GM23338 (cell line): ENCODE results near the gene AGPAT3. TPM values are rescaled to one million over a fixed set of nuclear protein-coding genes. Genes with fewer than 3 reads are reported as not detected.

ENCODE experiments used
- ATAC-seq: fragments of 200-7000 bp; cut with Tn5 transposase; 3 replicates; pipeline ENCODE4 v1.9.1; 2020
- DNase-seq: peaks from one replicate; pipeline ENCODE4 v3.0.0-alpha.2; 2015; ENCODE audit warnings: low spot score
- H2AFZ ChIP-seq: fragments of 200-600 bp; sonication (generic); 2 replicates; pipeline ENCODE4 v1.8.0; 2016; ENCODE audit warnings: antibody characterized with exemption, mild to moderate bottlenecking, moderate library complexity
- H3F3A ChIP-seq: fragments of 200-600 bp; sonication (generic); replicated peaks from 2 replicates; pipeline ENCODE4 v1.8.0; 2017; ENCODE audit warnings: antibody characterized with exemption, mixed run types, low read depth
- H3K27ac ChIP-seq: fragments of 200-600 bp; sonication (generic); 2 replicates; pipeline ENCODE4 v1.6.1; 2016; ENCODE audit warnings: low read depth
- H3K27me3 ChIP-seq: fragments of 200-600 bp; sonication (generic); 2 replicates; pipeline ENCODE4 v1.8.0; 2016; ENCODE audit warnings: mild to moderate bottlenecking, mixed run types, moderate library complexity; ENCODE audit not compliant: insufficient read depth
- H3K36me3 ChIP-seq: fragments of 200-600 bp; sonication (generic); 2 replicates; pipeline ENCODE4 v1.8.0; 2016; ENCODE audit warnings: mild to moderate bottlenecking; ENCODE audit not compliant: insufficient read depth
- H3K4me1 ChIP-seq: fragments of 200-600 bp; sonication (generic); 2 replicates; pipeline ENCODE4 v1.8.0; 2016; ENCODE audit warnings: mild to moderate bottlenecking, moderate library complexity; ENCODE audit not compliant: insufficient read depth
- H3K4me2 ChIP-seq: fragments of 200-600 bp; sonication (generic); 2 replicates; pipeline ENCODE4 v1.7.1; 2017; ENCODE audit warnings: mixed run types
- H3K4me3 ChIP-seq: fragments of 200-600 bp; sonication (generic); 2 replicates; pipeline ENCODE4 v1.6.1; 2016; ENCODE audit warnings: mixed run types
- H3K79me2 ChIP-seq: fragments of 200-600 bp; sonication (generic); replicated peaks from 2 replicates; pipeline ENCODE4 v1.8.0; 2017; ENCODE audit warnings: mild to moderate bottlenecking; ENCODE audit not compliant: insufficient read depth
- H3K9me2 ChIP-seq: fragments of 200-600 bp; sonication (generic); 2 replicates; pipeline ENCODE4 v1.8.0; 2017; ENCODE audit not compliant: insufficient read depth
- H4K20me1 ChIP-seq: fragments of 200-600 bp; sonication (generic); replicated peaks from 2 replicates; pipeline ENCODE4 v1.8.0; 2017; ENCODE audit warnings: mild to moderate bottlenecking; ENCODE audit not compliant: insufficient read depth
- H3K27ac Mint-ChIP-seq: 2 replicates; pipeline ENCODE4 v1.8.0; 2020; ENCODE audit warnings: inconsistent platforms, mild to moderate bottlenecking, moderate library complexity, mixed read lengths
- H3K27me3 Mint-ChIP-seq: 3 replicates; pipeline ENCODE4 v1.8.0; 2022; ENCODE audit warnings: low read depth, mild to moderate bottlenecking, moderate library complexity, mixed read lengths, inconsistent platforms; ENCODE audit not compliant: insufficient read depth, poor library complexity
- H3K36me3 Mint-ChIP-seq: 3 replicates; pipeline ENCODE4 v1.8.0; 2021; ENCODE audit warnings: low read depth, mild to moderate bottlenecking, inconsistent platforms, moderate library complexity, mixed read lengths
- H3K4me1 Mint-ChIP-seq: 3 replicates; pipeline ENCODE4 v1.8.0; 2020; ENCODE audit warnings: mild to moderate bottlenecking, inconsistent platforms, mixed read lengths
- H3K4me3 Mint-ChIP-seq: 3 replicates; pipeline ENCODE4 v1.8.0; 2021; ENCODE audit warnings: moderate library complexity, mild to moderate bottlenecking, inconsistent platforms, mixed read lengths
- H3K9me3 Mint-ChIP-seq: 3 replicates; pipeline ENCODE4 v1.8.0; 2020; ENCODE audit warnings: moderate library complexity, mild to moderate bottlenecking, inconsistent platforms, mixed read lengths
- CREB1 ChIP-seq: fragments of 250-450 bp; sonication (Bioruptor Pico); IDR thresholded peaks from 2 replicates; pipeline ENCODE4 v1.5.0; 2020; ENCODE audit warnings: low read depth, mild to moderate bottlenecking, moderate library complexity
- EZH2 ChIP-seq: fragments of 200-600 bp; sonication (generic); IDR thresholded peaks from one replicate; pipeline ENCODE4 v1.8.0; 2017; ENCODE audit warnings: antibody characterized with exemption, mild to moderate bottlenecking, low read depth; ENCODE audit not compliant: unreplicated experiment
- EZH2phosphoT487 ChIP-seq: fragments of 200-600 bp; sonication (generic); IDR thresholded peaks from one replicate; pipeline ENCODE4 v1.8.1; 2018; ENCODE audit warnings: antibody characterized with exemption; ENCODE audit not compliant: unreplicated experiment
- JUNB ChIP-seq: IDR thresholded peaks from one replicate; pipeline ENCODE4 v1.6.1; 2016; ENCODE audit warnings: antibody characterized with exemption; ENCODE audit not compliant: unreplicated experiment
- NANOG ChIP-seq: IDR thresholded peaks from 2 replicates; pipeline ENCODE4 v1.6.1; 2016; ENCODE audit warnings: antibody characterized with exemption, borderline replicate concordance
- POLR2AphosphoS5 ChIP-seq: IDR thresholded peaks from 2 replicates; pipeline ENCODE4 v1.6.1; 2016; ENCODE audit warnings: antibody characterized with exemption, low read depth
- REST ChIP-seq: IDR thresholded peaks from one replicate; pipeline ENCODE4 v1.6.1; 2018; ENCODE audit warnings: antibody characterized with exemption; ENCODE audit not compliant: unreplicated experiment
- STAT1 ChIP-seq: IDR thresholded peaks from one replicate; pipeline ENCODE4 v1.6.1; 2016; ENCODE audit warnings: antibody characterized with exemption; ENCODE audit not compliant: unreplicated experiment
- ZNF114 ChIP-seq: fragments of 250-450 bp; sonication (Bioruptor Pico); IDR thresholded peaks from 2 replicates; pipeline ENCODE4 v1.5.0; 2020; ENCODE audit warnings: mild to moderate bottlenecking, moderate library complexity
- long read RNA-seq: library from polyadenylated mRNA; unstranded; transcript quantifications from one replicate; pipeline ENCODE4 v2.0.0, GENCODE V29; 2020; ENCODE audit not compliant: unreplicated experiment
- polyA plus RNA-seq: library from polyadenylated mRNA; unstranded; fragments of >200 nt; fragmentation: Nextera tagmentation; extraction: Ambion mirVana; gene quantifications from 2 replicates; pipeline ENCODE4 v1.2.1, GENCODE V29; 2016
- total RNA-seq: library from RNA; depleted of rRNA; stranded (reverse); fragments of >200 nt; shearing (Covaris generic); gene quantifications from 2 replicates; pipeline ENCODE4 v1.2.3, GENCODE V29; 2014; rRNA removed
- TF ChIP-seq, protein P1 (sequence below): IDR thresholded peaks from 2 replicates; pipeline ENCODE4 v1.6.1; 2016; ENCODE audit warnings: antibody characterized with exemption

The AGPAT3 gene, protein sequence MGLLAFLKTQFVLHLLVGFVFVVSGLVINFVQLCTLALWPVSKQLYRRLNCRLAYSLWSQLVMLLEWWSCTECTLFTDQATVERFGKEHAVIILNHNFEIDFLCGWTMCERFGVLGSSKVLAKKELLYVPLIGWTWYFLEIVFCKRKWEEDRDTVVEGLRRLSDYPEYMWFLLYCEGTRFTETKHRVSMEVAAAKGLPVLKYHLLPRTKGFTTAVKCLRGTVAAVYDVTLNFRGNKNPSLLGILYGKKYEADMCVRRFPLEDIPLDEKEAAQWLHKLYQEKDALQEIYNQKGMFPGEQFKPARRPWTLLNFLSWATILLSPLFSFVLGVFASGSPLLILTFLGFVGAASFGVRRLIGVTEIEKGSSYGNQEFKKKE
- total RNA-seq (4.4 and 6.1 TPM in 2 replicates), polyA plus RNA-seq (1.1 and 2.1 TPM in 2 replicates)
- long read RNA-seq = 0 reads

GRCh38 chr21:43864962-43865539 is at the start of gene AGPAT3:
Gene AGPAT3, plus strand, starts transcription at chr21:43865223. Its CDS starts 94,459 bp downstream, at chr21:43959682.
- H3K27ac ChIP-seq = no peak within 1 kb of the TSS
- peaks cover 10% of the 10 kb centered on the region for H3K4me1 ChIP-seq
- H3K4me3 Mint-ChIP-seq = peak within 1 kb of the TSS; percentile 64
- H3K4me3 ChIP-seq = peak within 1 kb of the TSS; percentile 63
- peaks cover 14% of the 10 kb centered on the region for H3K4me1 Mint-ChIP-seq
- no peaks in the 10 kb centered on the region for H3K9me2 ChIP-seq
- no peak; the same call in 2 of the 3 replicates for ATAC-seq
- peaks cover 12% of the 10 kb centered on the region; the same call in 1 of the 2 replicates for H3F3A ChIP-seq
- peak within 1 kb of the TSS; percentile 85; the same call in 1 of the 2 replicates for H2AFZ ChIP-seq
- H3K27ac Mint-ChIP-seq = no peak within 1 kb of the TSS
- peak; percentile 51 for DNase-seq
- TF ChIP-seq REST (no peak), ZNF114 (CRISPR knock-in tag) (no peak), NANOG (no peak), EZH2 (no peak), EZH2phosphoT487 (no peak), POLR2AphosphoS5 (no peak), STAT1 (no peak), CREB1 (CRISPR knock-in tag) (no peak), JUNB (no peak)
- TF ChIP-seq, protein P1, sequence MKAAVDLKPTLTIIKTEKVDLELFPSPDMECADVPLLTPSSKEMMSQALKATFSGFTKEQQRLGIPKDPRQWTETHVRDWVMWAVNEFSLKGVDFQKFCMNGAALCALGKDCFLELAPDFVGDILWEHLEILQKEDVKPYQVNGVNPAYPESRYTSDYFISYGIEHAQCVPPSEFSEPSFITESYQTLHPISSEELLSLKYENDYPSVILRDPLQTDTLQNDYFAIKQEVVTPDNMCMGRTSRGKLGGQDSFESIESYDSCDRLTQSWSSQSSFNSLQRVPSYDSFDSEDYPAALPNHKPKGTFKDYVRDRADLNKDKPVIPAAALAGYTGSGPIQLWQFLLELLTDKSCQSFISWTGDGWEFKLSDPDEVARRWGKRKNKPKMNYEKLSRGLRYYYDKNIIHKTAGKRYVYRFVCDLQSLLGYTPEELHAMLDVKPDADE = no peak
- H3K27me3 Mint-ChIP-seq = peaks cover 23% of the 10 kb centered on the region
- no peaks in the 10 kb centered on the region for H3K36me3 ChIP-seq
- no peaks in the 10 kb centered on the region for H3K9me3 Mint-ChIP-seq
- no peaks in the 10 kb centered on the region for H3K36me3 Mint-ChIP-seq
- H3K27me3 ChIP-seq = peaks cover 30% of the 10 kb centered on the region
- H3K4me2 ChIP-seq = peak within 1 kb of the TSS; percentile 80
- no peaks in the 10 kb centered on the region for H3K79me2 ChIP-seq
- H4K20me1 ChIP-seq = no peaks in the 10 kb centered on the region
